A673 (cell line): ENCODE data around the gene SYNE3.

Experiments used
- CTCF ChIP-seq: fragments of 300-800, 200-600 bp; sonication (generic); conservative IDR thresholded peaks from 2 replicates; pipeline ENCODE4 v1.5.1; 2017; ENCODE audit warnings: low read depth, mild to moderate bottlenecking, antibody characterized with exemption, low read length, moderate library complexity, mixed read lengths
- EZH2 ChIP-seq: fragments of 200-600 bp; sonication (generic); IDR thresholded peaks from 2 replicates; pipeline ENCODE4 v1.6.1; 2017; ENCODE audit warnings: borderline replicate concordance, low read depth, mild to moderate bottlenecking, mixed read lengths, antibody characterized with exemption, low read length; ENCODE audit not compliant: poor library complexity, severe bottlenecking

- TF ChIP-seq CTCF (no peak), EZH2 (no peak)
Observed at GRCh38 chr14:95518045-95518751, 1.7 kb upstream of the SYNE3 start.
